Stomach (tissue), 9 donors: Measurements from ENCODE around the gene GPLD1. TPM values are rescaled to one million over a fixed set of nuclear protein-coding genes. Genes with fewer than 3 reads are reported as not detected.
"Not testable (repeated sequence)": the region's sequence is repeated elsewhere in the genome, so short reads cannot be mapped to it uniquely, and the experiment has no call there.

ENCODE experiments used
- DNase-seq, 2 donors: peaks; one replicate each; pipeline versions ENCODE4 v3.0.0 to v3.0.0-alpha.2; 2013 to 2019
- H3K27ac ChIP-seq, 5 donors: fragments of 200-600 bp in 4 of 5; sonication (generic) in 4 of 5; one replicate each; pipeline ENCODE4 v1.5.1; 2013 to 2019; ENCODE audit warnings: mild to moderate bottlenecking in 1 of 5, moderate library complexity in 1 of 5
- H3K27me3 ChIP-seq, 3 donors: fragments of 200-600 bp; sonication (generic); one replicate each; pipeline ENCODE4 v1.5.1; 2017 to 2019; ENCODE audit warnings: mixed run types in 1 of 3
- H3K36me3 ChIP-seq, 4 donors: fragments of 200-600 bp; sonication (generic); 1 replicate in 3 of 4; 2 replicates in 1 of 4; pipeline ENCODE4 v1.5.1; 2016 to 2019
- H3K4me1 ChIP-seq, 4 donors: fragments of 200-600 bp; sonication (generic); one replicate each; pipeline ENCODE4 v1.5.1; 2016 to 2019
- H3K4me3 ChIP-seq, 4 donors: fragments of 200-600 bp; sonication (generic) in 3 of 4; one replicate each; pipeline ENCODE4 v1.5.1; 2016 to 2019; ENCODE audit warnings: mild to moderate bottlenecking in 1 of 4
- H3K9me3 ChIP-seq, 4 donors: fragments of 200-600 bp; sonication (generic); one replicate each; pipeline ENCODE4 v1.5.1; 2016 to 2019
- EP300 ChIP-seq: sonication (generic); formaldehyde crosslinking; IDR thresholded peaks from one replicate; pipeline ENCODE4 v1.6.1; 2017; ENCODE audit warnings: antibody characterized with exemption
- POLR2A ChIP-seq, 4 donors: fragments of 450-650 bp; IDR thresholded peaks; one replicate each; pipeline ENCODE4 v1.6.1; 2016; ENCODE audit warnings: antibody characterized with exemption in 4 of 4, control low read depth in 2 of 4, mild to moderate bottlenecking in 1 of 4, moderate library complexity in 1 of 4
- POLR2AphosphoS5 ChIP-seq, 3 donors: sonication (generic); formaldehyde crosslinking; IDR thresholded peaks; one replicate each; pipeline ENCODE4 v1.6.1; 2016; ENCODE audit warnings: antibody characterized with exemption in 3 of 3
- WGBS, 5 donors: extraction: QIAGEN DNeasy Blood & Tissue Kit in 3 of 5; methylation state at CpG; one replicate each; pipeline versions ENCODE4 v1.1.5 to v1.1.7; 2013 to 2018; 5-methylcytosine and 5-hydroxymethylcytosine counted together
- intact Hi-C: fragments of 100-400 bp; cut with DNase I; formaldehyde crosslinking; loops from one replicate; pipeline ENCODE4 v1.15.1; 2023; ENCODE audit warnings: low total_unique reads
- polyA plus RNA-seq, 3 donors: library from polyadenylated mRNA; stranded (reverse); fragments of 200-250 nt; gene quantifications; one replicate each; pipeline ENCODE4 v1.2.3, GENCODE V29; 2013
- total RNA-seq, 5 donors: library from RNA; depleted of rRNA; stranded (reverse); fragments of >200 nt; gene quantifications; one replicate each; pipeline versions ENCODE4 v1.1.0 to v1.2.3, GENCODE V29; 2014 to 2016
- TF ChIP-seq, protein P1 (sequence below), 7 experiments: fragments of 450-650 bp in 4 of 7; fragments of 200-600 bp in 3 of 7; sonication (generic) in 3 of 7; IDR thresholded peaks; one replicate each; pipeline ENCODE4 v1.5.1; 2016 to 2019; ENCODE audit warnings: antibody characterized with exemption in 7 of 7, control low read depth in 2 of 7, mild to moderate bottlenecking in 1 of 7
- donor health status: healthy with polysubstance abuse.
- donor health status: Bipolar disorder and iron deficiency.
- donor health status: healthy.

Gene GPLD1
- total and polyA plus RNA-seq, 8 donors = 0.18 to 2.8 (median 0.44) TPM; not detected in 2

DNA sequence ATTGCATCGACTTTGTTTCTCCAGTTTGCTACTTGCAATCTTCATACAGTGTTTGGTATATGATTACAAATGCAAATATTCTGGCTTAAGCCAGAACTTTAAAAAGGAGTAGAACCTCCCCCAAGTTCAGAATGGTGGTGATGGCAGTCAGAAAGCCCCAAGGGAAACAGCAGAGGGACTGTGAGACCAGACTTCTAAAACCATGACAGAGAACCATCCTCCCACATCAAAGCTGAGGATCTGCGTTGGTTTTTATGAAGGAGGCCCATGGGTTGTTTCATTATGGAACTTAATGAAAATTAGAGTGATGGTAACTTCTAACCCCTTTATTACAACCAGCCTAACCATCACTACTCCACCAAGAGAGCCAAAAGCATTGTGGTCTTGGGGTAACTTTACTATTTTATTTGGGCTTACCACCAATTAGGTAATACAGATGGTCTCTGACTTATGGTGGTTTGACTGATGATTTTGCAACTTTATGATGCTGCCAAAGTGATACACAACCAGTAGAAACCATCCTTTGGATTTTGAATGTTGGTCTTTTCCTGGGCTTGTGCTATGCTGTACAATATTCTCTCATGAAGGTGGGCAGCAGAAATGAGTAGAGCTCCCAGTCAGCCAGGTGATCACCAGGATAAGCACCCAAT, 97.5 kb downstream of the GPLD1 start:
- H3K9me3 ChIP-seq = peaks cover 0 to 6% (median 0%) of the 10 kb centered on the region in 4 donors
- no peak overlapping the region for H3K4me3 ChIP-seq
- intact Hi-C loops = loop anchor here (5.0 kb wide), 1 partner anchor 105 kb away; no protein-coding TSS in a partner anchor
- no peaks in the 10 kb centered on the region for H3K36me3 ChIP-seq
- WGBS, 5 donors = 68 to 82% (median 74%) methylated on average over 2 of the region's 2 CpGs
- peaks cover 0 to 11% (median 0%) of the 10 kb centered on the region in 3 donors for H3K27me3 ChIP-seq
- no peak for DNase-seq
- TF ChIP-seq POLR2A (IDR thresholded peaks at IDR 0.05) (no peak), EP300 (no peak), POLR2AphosphoS5 (IDR thresholded peaks at IDR 0.05) (no peak)
- TF ChIP-seq, protein P1, sequence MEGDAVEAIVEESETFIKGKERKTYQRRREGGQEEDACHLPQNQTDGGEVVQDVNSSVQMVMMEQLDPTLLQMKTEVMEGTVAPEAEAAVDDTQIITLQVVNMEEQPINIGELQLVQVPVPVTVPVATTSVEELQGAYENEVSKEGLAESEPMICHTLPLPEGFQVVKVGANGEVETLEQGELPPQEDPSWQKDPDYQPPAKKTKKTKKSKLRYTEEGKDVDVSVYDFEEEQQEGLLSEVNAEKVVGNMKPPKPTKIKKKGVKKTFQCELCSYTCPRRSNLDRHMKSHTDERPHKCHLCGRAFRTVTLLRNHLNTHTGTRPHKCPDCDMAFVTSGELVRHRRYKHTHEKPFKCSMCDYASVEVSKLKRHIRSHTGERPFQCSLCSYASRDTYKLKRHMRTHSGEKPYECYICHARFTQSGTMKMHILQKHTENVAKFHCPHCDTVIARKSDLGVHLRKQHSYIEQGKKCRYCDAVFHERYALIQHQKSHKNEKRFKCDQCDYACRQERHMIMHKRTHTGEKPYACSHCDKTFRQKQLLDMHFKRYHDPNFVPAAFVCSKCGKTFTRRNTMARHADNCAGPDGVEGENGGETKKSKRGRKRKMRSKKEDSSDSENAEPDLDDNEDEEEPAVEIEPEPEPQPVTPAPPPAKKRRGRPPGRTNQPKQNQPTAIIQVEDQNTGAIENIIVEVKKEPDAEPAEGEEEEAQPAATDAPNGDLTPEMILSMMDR (IDR thresholded peaks at IDR 0.05) = no peak
- no peaks in the 10 kb centered on the region for H3K4me1 ChIP-seq
- no peak overlapping the region for H3K27ac ChIP-seq

DNA sequence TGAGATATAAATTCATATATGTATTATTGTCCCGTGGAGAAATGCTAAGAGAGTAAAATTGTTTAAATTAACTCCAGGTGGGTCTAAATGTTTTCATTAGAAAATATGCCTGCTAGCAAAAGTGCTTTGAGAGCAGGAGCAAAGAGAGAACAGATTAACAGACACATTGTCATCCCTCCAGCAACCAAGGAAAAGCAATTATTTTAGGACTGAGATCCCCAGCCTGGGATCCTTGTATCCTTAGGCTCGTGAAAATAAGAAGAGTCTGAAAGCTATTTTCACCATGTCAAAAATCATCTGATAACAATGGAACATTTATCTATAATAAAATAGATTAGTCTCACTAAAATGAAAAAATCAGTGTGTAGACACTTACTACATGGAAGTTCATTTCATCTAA, 98.2 kb downstream of the GPLD1 start:
- no peak overlapping the region for H3K27ac ChIP-seq
- H3K4me1 ChIP-seq = no peaks in the 10 kb centered on the region
- TF ChIP-seq, protein P1 (IDR thresholded peaks at IDR 0.05) = no peak
- no peak for TF ChIP-seq POLR2AphosphoS5 (IDR thresholded peaks at IDR 0.05)
- TF ChIP-seq EP300 = no peak
- TF ChIP-seq POLR2A (IDR thresholded peaks at IDR 0.05) = no peak
- H3K4me3 ChIP-seq = no peak overlapping the region
- peaks cover 0 to 10% (median 0%) of the 10 kb centered on the region in 3 donors for H3K27me3 ChIP-seq
- intact Hi-C loops = loop anchor here (5.0 kb wide), 1 partner anchor 104 kb away; no protein-coding TSS in a partner anchor
- no peaks in the 10 kb centered on the region for H3K36me3 ChIP-seq
- DNase-seq = no peak
- WGBS, 5 donors = 56 to 73% (median 63%) methylated on average over 2 of the region's 2 CpGs
- no peaks in the 10 kb centered on the region for H3K9me3 ChIP-seq

DNA sequence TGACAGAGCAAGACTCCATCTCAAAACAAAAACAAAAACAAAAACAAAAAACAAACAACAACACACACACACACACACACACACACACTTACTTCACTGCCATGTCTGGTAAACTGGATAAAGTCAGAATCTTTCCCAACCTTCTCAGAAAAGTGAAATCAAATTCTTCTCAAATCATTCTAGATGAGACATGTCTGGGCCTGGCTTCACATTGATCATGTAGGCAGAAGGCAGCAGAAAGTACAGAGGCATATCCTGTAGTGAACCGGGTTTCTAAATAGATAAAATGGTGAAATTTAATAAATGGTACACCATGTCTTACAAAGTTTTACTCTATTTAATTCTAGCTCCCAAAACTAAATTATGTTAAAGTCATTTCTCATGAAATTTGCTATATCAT, 101.6 kb downstream of the GPLD1 start:
- no peak for TF ChIP-seq POLR2A (IDR thresholded peaks at IDR 0.05)
- TF ChIP-seq EP300 = no peak
- no peak for TF ChIP-seq POLR2AphosphoS5 (IDR thresholded peaks at IDR 0.05)
- TF ChIP-seq, protein P1 (IDR thresholded peaks at IDR 0.05) = no peak
- Histone ChIP-seq H3K4me3 (no peak overlapping the region), H3K9me3 (no peaks in the 10 kb centered on the region), H3K27me3 (peaks cover 0 to 8% (median 0%) of the 10 kb centered on the region in 3 donors), H3K4me1 (no peaks in the 10 kb centered on the region), H3K36me3 (no peaks in the 10 kb centered on the region), H3K27ac (no peak overlapping the region)
- intact Hi-C loops = no loop called here
- DNase-seq = no peak
- WGBS, 5 donors = 87 to 93% (median 91%) methylated on average over 1 of the region's 1 CpG

DNA sequence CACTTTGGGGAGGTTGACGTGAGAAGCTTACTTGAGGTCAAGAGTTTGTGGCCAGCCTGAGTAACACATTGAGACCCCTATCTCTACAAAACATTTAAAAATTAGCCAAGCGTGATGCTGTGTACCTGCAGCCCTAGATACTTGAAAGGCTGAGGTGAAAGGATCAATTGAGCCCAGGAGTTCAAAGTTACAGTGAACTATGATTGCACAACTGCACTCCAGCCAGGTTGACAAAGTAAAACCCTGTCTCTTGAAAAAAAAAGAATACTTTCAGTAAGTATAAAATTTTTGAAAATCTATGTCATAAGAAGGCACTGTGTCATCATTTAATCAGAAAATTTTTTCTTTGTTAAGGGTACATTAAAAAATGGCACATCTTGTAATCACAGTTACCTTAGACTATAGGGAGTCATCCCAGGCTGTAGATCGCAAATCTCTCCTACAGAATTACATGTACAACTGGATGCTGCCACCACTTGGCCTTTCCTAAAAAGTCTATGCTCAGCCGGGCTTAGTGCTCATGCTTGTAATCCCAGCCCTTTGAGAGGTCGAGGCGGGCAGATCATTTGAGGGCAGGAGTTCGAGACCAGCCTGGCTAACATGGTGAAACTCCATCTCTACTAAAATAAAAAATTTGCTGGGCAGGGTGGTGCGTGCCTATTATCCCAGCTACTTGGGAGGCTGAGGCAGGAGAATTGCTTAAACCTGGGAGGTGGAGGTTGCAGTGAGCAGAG, 103.7 kb downstream of the GPLD1 start:
- H3K27me3 ChIP-seq = peaks cover 0 to 8% (median 0%) of the 10 kb centered on the region in 3 donors
- H3K4me3 ChIP-seq = no peak overlapping the region
- no peaks in the 10 kb centered on the region for H3K36me3 ChIP-seq
- DNase-seq = no peak
- no peak overlapping the region for H3K27ac ChIP-seq
- no peaks in the 10 kb centered on the region for H3K4me1 ChIP-seq
- WGBS, 5 donors = 64 to 71% (median 67%) methylated on average over 8 of the region's 8 CpGs
- H3K9me3 ChIP-seq = no peaks in the 10 kb centered on the region
- TF ChIP-seq POLR2A (IDR thresholded peaks at IDR 0.05) (no peak), POLR2AphosphoS5 (IDR thresholded peaks at IDR 0.05) (no peak), EP300 (no peak)
- TF ChIP-seq, protein P1 (IDR thresholded peaks at IDR 0.05) = no peak
- intact Hi-C loops = no loop called here

DNA sequence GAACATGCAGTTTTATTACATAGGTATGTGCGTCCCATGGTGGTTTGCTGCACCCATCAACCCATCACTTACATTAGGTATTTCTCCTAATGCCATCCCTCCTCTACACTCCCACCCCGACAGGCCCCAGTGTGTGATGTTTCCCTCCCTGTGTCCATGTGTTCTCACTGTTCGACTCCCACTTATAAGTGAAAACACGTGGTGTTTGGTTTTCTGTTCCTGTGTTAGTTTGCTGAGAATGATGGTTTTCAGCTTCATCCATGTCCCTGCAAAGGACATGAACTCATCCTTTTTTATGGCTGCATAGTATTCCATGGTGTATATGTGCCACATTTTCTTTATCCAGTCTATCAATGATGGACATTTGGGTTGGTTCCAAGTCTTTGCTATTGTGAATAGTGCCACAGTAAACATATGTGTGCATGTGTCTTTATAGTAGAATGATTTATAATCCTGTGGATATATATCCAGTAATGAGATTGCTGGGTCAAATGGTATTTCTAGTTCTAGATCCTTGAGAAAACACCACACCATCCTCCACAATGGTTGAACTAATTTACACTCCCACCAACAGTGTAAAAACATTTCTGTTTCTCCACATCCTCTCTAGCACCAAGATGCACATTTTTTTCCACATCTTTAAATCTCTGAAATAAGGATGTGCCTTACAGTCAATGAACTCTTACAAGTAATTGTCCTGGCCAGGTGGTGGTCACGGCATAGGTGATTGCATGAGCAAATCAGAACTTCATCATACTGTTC, 104.8 kb downstream of the GPLD1 start:
- intact Hi-C loops, DNase-seq, H3K36me3 ChIP-seq, H3K27ac ChIP-seq, H3K9me3 ChIP-seq, H3K27me3 ChIP-seq, H3K4me1 ChIP-seq, H3K4me3 ChIP-seq: not testable (repeated sequence)
- WGBS, 5 donors = 89 to 93% (median 92%) methylated on average over 5 of the region's 5 CpGs

DNA sequence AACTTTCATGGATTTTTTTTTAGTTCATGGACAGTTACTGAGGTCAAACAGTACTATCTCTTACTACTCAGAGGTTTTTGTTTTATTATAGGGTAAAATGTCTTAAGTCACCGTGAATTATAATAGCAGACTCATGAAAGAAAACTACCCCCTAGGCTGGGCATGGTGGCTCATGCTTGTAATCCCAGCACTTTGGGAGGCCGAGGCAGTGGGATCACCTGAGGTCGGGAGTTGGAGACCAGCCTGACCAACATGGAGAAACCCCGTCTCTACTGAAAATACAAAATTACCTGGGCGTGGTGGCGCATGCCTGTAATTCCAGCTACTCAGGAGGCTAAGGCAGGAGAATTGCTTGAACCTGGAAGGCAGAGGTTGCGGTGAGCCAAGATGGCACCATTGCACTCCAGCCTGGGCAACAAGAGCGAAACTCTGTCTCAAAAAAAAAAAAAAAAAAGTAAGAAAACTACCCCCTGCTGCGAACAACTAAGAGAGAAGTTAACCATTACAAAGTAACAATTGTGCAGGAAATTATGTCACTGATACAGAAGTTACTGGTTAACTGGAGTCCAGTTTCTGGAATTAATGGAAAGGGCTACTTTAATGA, 106.4 kb downstream of the GPLD1 start:
- WGBS, 5 donors = 83 to 87% (median 85%) methylated on average over 9 of the region's 9 CpGs
- H3K27ac ChIP-seq, intact Hi-C loops, H3K4me1 ChIP-seq, H3K9me3 ChIP-seq, H3K4me3 ChIP-seq, H3K36me3 ChIP-seq, H3K27me3 ChIP-seq: not testable (repeated sequence)
- peak in 1 of 2 donors; percentile 25 for DNase-seq
